ENCODE data around the gene PLAGL1. TPM values are rescaled to one million over a fixed set of nuclear protein-coding genes. Genes with fewer than 3 reads are reported as not detected.
"Not testable (repeated sequence)": the region's sequence is repeated elsewhere in the genome, so short reads cannot be mapped to it uniquely, and the experiment has no call there.

PLAGL1 gene
- polyA plus RNA-seq, 4 donors, result 64.1 to 122 (median 94.3) TPM

GRCh38 chr6:144012534-144012933, 4.5 kb upstream of the PLAGL1 start:
- DNase-seq (ENCODE audit: low read depth in 4 of 4, low spot score in 2 of 4), result no peak

GRCh38 chr6:144009628-144010027, 1.6 kb upstream of the PLAGL1 start:
- not testable (repeated sequence) for DNase-seq (ENCODE audit: low read depth in 4 of 4, low spot score in 2 of 4)

- no peak for DNase-seq (ENCODE audit: low read depth in 4 of 4, low spot score in 2 of 4)
Measured at GRCh38 chr6:144008846-144009245, 787 bp upstream of the PLAGL1 start.

- no peak for DNase-seq (ENCODE audit: low read depth in 4 of 4, low spot score in 2 of 4)
Measured at GRCh38 chr6:144007478-144008119, 460 bp downstream of the PLAGL1 start.

- DNase-seq (ENCODE audit: low read depth in 4 of 4, low spot score in 2 of 4), result peak in 1 of 4 donors; percentile 55
Measured at GRCh38 chr6:144006736-144007477, 1.2 kb downstream of the PLAGL1 start.

- DNase-seq (ENCODE audit: low read depth in 4 of 4, low spot score in 2 of 4), result no peak
Measured at GRCh38 chr6:143999406-143999805, 8.7 kb downstream of the PLAGL1 start.

GRCh38 chr6:143998686-143999085, 9.4 kb downstream of the PLAGL1 start:
- no peak for DNase-seq (ENCODE audit: low read depth in 4 of 4, low spot score in 2 of 4)

- no peak for DNase-seq (ENCODE audit: low read depth in 4 of 4, low spot score in 2 of 4)
Measured at GRCh38 chr6:143993965-143994646, 14.0 kb downstream of the PLAGL1 start.

- no peak for DNase-seq (ENCODE audit: low read depth in 4 of 4, low spot score in 2 of 4)
Measured at GRCh38 chr6:143992285-143992684, 15.8 kb downstream of the PLAGL1 start.

- DNase-seq (ENCODE audit: low read depth in 4 of 4, low spot score in 2 of 4), result no peak
Measured at GRCh38 chr6:143986463-143987065, 21.5 kb downstream of the PLAGL1 start.

GRCh38 chr6:143984666-143985065, 23.4 kb downstream of the PLAGL1 start:
- DNase-seq (ENCODE audit: low read depth in 4 of 4, low spot score in 2 of 4), result no peak

GRCh38 chr6:143982968-143983367, 25.1 kb downstream of the PLAGL1 start:
- no peak for DNase-seq (ENCODE audit: low read depth in 4 of 4, low spot score in 2 of 4)

- no peak for DNase-seq (ENCODE audit: low read depth in 4 of 4, low spot score in 2 of 4)
Measured at GRCh38 chr6:143980921-143981320, 27.1 kb downstream of the PLAGL1 start.

GRCh38 chr6:143976806-143977349, 31.2 kb downstream of the PLAGL1 start:
- DNase-seq (ENCODE audit: low read depth in 4 of 4, low spot score in 2 of 4), result no peak

- DNase-seq (ENCODE audit: low read depth in 4 of 4, low spot score in 2 of 4), result no peak
Measured at GRCh38 chr6:143974089-143974488, 34.0 kb downstream of the PLAGL1 start.

GRCh38 chr6:143973097-143973966, 34.7 kb downstream of the PLAGL1 start:
- DNase-seq (ENCODE audit: low read depth in 4 of 4, low spot score in 2 of 4), result peak in 1 of 4 donors; percentile 59

GRCh38 chr6:143971482-143972205, 36.4 kb downstream of the PLAGL1 start:
- no peak for DNase-seq (ENCODE audit: low read depth in 4 of 4, low spot score in 2 of 4)

GRCh38 chr6:143970456-143971218, 37.4 kb downstream of the PLAGL1 start:
- no peak for DNase-seq (ENCODE audit: low read depth in 4 of 4, low spot score in 2 of 4)

GRCh38 chr6:143969077-143969476, 39.0 kb downstream of the PLAGL1 start:
- DNase-seq (ENCODE audit: low read depth in 4 of 4, low spot score in 2 of 4), result no peak

All from left renal cortex interstitium (tissue), 4 donors.